Measurements from ENCODE around the gene CNGA4. TPM values are rescaled to one million over a fixed set of nuclear protein-coding genes. Genes with fewer than 3 reads are reported as not detected.

Gene CNGA4
- total and polyA plus RNA-seq, 3 donors from 2014 or later: 7.9 to 14.4 (median 9.1) TPM

DNA sequence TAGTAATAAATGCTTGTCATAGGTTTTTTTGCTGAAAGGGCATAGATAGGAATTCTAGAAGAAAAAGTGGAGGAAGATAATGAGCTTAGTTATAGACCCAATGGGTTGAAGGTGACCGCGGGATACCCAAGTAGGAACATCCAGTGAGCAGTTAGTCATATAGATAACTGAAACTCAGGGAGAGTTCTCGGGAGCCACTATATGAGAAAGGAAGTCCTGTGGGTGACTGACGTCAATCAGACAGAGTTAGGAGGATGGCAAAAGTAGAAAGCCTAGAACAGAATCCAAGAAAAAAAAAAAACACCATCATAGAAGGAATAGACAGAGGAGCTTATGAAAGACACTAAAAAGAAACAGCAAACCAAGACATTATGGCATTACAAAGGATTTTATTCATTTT is 1.6 kb upstream of the CNGA4 start:
- no peaks in the 10 kb centered on the region for H3K27me3 ChIP-seq
- no peak for DNase-seq
- intact Hi-C loops (cut with DNase I; ENCODE audit: low total_unique reads): no loop called here
- H3K36me3 ChIP-seq (ENCODE audit: low read depth, missing control alignments): no peaks in the 10 kb centered on the region
- H3K4me1 ChIP-seq: no peaks in the 10 kb centered on the region
- H3K27ac ChIP-seq: no peak overlapping the region
- H3K9me3 ChIP-seq: no peaks in the 10 kb centered on the region
- 77 to 84% methylated on average over 4 of the region's 4 CpGs for WGBS, 2 donors
- TF ChIP-seq POLR2A (IDR thresholded peaks at IDR 0.05): no peak
- TF ChIP-seq, protein P1, sequence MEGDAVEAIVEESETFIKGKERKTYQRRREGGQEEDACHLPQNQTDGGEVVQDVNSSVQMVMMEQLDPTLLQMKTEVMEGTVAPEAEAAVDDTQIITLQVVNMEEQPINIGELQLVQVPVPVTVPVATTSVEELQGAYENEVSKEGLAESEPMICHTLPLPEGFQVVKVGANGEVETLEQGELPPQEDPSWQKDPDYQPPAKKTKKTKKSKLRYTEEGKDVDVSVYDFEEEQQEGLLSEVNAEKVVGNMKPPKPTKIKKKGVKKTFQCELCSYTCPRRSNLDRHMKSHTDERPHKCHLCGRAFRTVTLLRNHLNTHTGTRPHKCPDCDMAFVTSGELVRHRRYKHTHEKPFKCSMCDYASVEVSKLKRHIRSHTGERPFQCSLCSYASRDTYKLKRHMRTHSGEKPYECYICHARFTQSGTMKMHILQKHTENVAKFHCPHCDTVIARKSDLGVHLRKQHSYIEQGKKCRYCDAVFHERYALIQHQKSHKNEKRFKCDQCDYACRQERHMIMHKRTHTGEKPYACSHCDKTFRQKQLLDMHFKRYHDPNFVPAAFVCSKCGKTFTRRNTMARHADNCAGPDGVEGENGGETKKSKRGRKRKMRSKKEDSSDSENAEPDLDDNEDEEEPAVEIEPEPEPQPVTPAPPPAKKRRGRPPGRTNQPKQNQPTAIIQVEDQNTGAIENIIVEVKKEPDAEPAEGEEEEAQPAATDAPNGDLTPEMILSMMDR (IDR thresholded peaks at IDR 0.05): no peak
- no peak overlapping the region for H3K4me3 ChIP-seq

DNA sequence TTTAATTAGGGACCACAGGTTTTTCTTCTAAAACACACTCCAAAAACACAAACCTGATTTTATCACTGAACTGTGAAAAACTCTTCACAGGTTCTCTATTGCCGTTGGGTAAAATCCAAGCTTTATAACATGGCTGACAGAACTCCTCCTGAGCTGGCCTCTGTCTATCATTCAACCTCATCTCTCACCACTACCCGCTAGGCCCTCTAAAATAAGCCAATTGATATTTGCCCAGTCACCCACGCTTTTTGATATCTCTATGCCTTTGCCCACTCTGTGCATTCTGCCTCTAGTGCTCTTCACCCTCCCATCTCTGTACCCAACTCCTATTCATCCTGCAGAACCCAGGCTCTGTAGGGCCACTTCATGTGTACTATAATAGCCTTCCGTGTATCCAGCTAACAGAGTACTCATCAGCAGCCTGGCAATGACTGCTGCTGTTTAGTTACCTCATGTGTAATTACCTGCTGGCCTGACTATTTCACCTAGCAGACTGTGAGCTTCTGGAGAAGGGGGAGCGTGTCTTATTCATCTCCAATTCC is 1.1 kb upstream of the CNGA4 start:
- Histone ChIP-seq H3K9me3 (no peaks in the 10 kb centered on the region), H3K27me3 (no peaks in the 10 kb centered on the region), H3K27ac (no peak overlapping the region), H3K36me3 (ENCODE audit: low read depth, missing control alignments) (no peaks in the 10 kb centered on the region), H3K4me3 (no peak overlapping the region), H3K4me1 (no peaks in the 10 kb centered on the region)
- TF ChIP-seq, protein P1 (IDR thresholded peaks at IDR 0.05): no peak
- no peak for TF ChIP-seq POLR2A (IDR thresholded peaks at IDR 0.05)
- 85 to 96% methylated on average over 5 of the region's 5 CpGs for WGBS, 2 donors
- DNase-seq: no peak
- intact Hi-C loops (cut with DNase I; ENCODE audit: low total_unique reads): no loop called here

DNA sequence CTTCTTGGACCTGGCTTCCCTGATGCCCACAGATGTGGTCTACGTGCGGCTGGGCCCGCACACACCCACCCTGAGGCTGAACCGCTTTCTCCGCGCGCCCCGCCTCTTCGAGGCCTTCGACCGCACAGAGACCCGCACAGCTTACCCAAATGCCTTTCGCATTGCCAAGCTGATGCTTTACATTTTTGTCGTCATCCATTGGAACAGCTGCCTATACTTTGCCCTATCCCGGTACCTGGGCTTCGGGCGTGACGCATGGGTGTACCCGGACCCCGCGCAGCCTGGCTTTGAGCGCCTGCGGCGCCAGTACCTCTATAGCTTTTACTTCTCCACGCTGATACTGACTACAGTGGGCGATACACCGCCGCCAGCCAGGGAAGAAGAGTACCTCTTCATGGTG is 1.2 kb downstream of the CNGA4 start:
- no peaks in the 10 kb centered on the region for H3K27me3 ChIP-seq
- intact Hi-C loops (cut with DNase I; ENCODE audit: low total_unique reads): no loop called here
- no peak overlapping the region for H3K27ac ChIP-seq
- H3K36me3 ChIP-seq (ENCODE audit: low read depth, missing control alignments): no peaks in the 10 kb centered on the region
- H3K4me3 ChIP-seq: no peak overlapping the region
- TF ChIP-seq, protein P1 (IDR thresholded peaks at IDR 0.05): no peak
- no peak for TF ChIP-seq POLR2A (IDR thresholded peaks at IDR 0.05)
- no peak for DNase-seq
- H3K4me1 ChIP-seq: no peaks in the 10 kb centered on the region
- H3K9me3 ChIP-seq: no peaks in the 10 kb centered on the region
- WGBS, 2 donors: 75 to 76% methylated on average over 28 of the region's 28 CpGs

DNA sequence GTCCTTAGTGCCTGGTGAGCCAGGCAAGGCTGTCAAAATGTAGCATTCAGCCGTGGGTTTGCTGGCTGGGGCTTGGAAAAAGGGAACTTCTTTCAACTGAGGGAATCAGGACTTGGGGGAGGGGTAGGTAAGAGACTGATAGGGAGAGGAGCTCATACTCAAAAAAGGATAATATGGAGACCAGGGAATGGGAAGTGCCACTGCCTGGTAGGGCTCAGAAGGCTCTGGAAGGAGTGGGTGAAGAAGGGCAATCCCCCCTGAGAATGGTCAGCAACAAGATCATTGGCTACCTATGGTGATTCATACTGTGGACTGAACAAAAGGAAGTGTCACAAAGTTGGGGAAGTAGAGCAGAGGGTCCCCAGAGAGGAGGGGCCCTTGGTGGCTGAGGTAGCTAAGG is 1.9 kb downstream of the CNGA4 start:
- no peak for TF ChIP-seq POLR2A (IDR thresholded peaks at IDR 0.05)
- TF ChIP-seq, protein P1 (IDR thresholded peaks at IDR 0.05): no peak
- intact Hi-C loops (cut with DNase I; ENCODE audit: low total_unique reads): no loop called here
- no peaks in the 10 kb centered on the region for H3K36me3 ChIP-seq (ENCODE audit: low read depth, missing control alignments)

DNA sequence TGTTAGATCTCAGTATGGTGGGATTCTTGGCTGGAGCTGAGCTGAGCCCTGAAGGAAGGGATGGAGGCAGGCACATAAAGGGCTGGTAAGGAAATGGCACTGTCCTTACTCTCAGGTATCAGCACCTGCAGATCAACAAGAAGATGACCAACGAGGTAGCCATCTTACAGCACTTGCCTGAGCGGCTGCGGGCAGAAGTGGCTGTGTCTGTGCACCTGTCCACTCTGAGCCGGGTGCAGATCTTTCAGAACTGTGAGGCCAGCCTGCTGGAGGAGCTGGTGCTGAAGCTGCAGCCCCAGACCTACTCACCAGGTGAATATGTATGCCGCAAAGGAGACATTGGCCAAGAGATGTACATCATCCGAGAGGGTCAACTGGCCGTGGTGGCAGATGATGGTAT is 2.4 kb downstream of the CNGA4 start:
- Histone ChIP-seq H3K4me3 (no peak overlapping the region), H3K9me3 (no peaks in the 10 kb centered on the region), H3K4me1 (no peaks in the 10 kb centered on the region), H3K27me3 (no peaks in the 10 kb centered on the region), H3K27ac (no peak overlapping the region), H3K36me3 (ENCODE audit: low read depth, missing control alignments) (no peaks in the 10 kb centered on the region)
- intact Hi-C loops (cut with DNase I; ENCODE audit: low total_unique reads): no loop called here
- WGBS, 2 donors: 95% methylated on average over 7 of the region's 7 CpGs; no CpG with 5 or more reads in 1 of the 2 donors
- no peak for DNase-seq
- TF ChIP-seq, protein P1 (IDR thresholded peaks at IDR 0.05): no peak
- no peak for TF ChIP-seq POLR2A (IDR thresholded peaks at IDR 0.05)

More for the DNA sequence above, 1.9 kb downstream of the CNGA4 start:
- Histone ChIP-seq H3K27ac (no peak overlapping the region), H3K4me3 (no peak overlapping the region), H3K27me3 (no peaks in the 10 kb centered on the region), H3K9me3 (no peaks in the 10 kb centered on the region), H3K4me1 (no peaks in the 10 kb centered on the region)
- no peak for DNase-seq
- 42 to 62% methylated on average over 1 of the region's 1 CpG for WGBS, 2 donors

Measured in testis (tissue), 3 donors.